ENCODE data around the gene CYB561A3. TPM values are rescaled to one million over a fixed set of nuclear protein-coding genes. Genes with fewer than 3 reads are reported as not detected.
A peak's percentile ranks its signal among the peaks of the same experiment; 100 is the strongest.

Gene CYB561A3
- total and polyA plus RNA-seq, 5 experiments from 2014 or later, result 42.9 to 69.3 (median 54.5) TPM

GRCh38 chr11:61305417-61305816 lies 56.3 kb downstream of the CYB561A3 start:
- ATAC-seq (no peak), DNase-seq (no peak)
- Mint-ChIP-seq H3K4me1 (peaks cover 0 to 2% (median 1%) of the 10 kb centered on the region in 4 donors), H3K9me3 (no peaks in the 10 kb centered on the region), H3K4me3 (no peak overlapping the region), H3K27me3 (no peaks in the 10 kb centered on the region), H3K27ac (peak overlapping the region in 1 of 10 donors; percentile 36), H3K36me3 (peaks cover 2 to 53% (median 20%) of the 10 kb centered on the region in 3 donors)
- POLR2A ChIA-PET, result interaction anchor here (0.7 kb wide), 1 partner anchor 144 kb away, joined by 5 read pairs; no protein-coding TSS in a partner anchor

GRCh38 chr11:61303725-61304124 lies 58.0 kb downstream of the CYB561A3 start:
- peaks cover 0 to 64% (median 22%) of the 10 kb centered on the region in 3 donors for H3K36me3 Mint-ChIP-seq
- POLR2A ChIA-PET, result no interaction called here
- H3K27ac Mint-ChIP-seq, result peak overlapping the region in 1 of 10 donors; percentile 31

GRCh38 chr11:61302550-61302949 lies 59.1 kb downstream of the CYB561A3 start:
- ATAC-seq, result no peak
- H3K36me3 Mint-ChIP-seq, result peaks cover 0 to 71% (median 22%) of the 10 kb centered on the region in 3 donors

More at GRCh38 chr11:61303725-61304124, 58.0 kb downstream of the CYB561A3 start:
- Mint-ChIP-seq H3K27me3 (no peaks in the 10 kb centered on the region), H3K4me3 (no peak overlapping the region), H3K4me1 (peaks cover 9 to 18% (median 12%) of the 10 kb centered on the region in 4 donors), H3K9me3 (no peaks in the 10 kb centered on the region)
- DNase-seq (no peak), ATAC-seq (no peak)

More at GRCh38 chr11:61302550-61302949, 59.1 kb downstream of the CYB561A3 start:
- POLR2A ChIA-PET, result no interaction called here
- H3K27me3 Mint-ChIP-seq, result no peaks in the 10 kb centered on the region
- no peak overlapping the region for H3K4me3 Mint-ChIP-seq
- peak in 1 of 10 donors; percentile 62 for DNase-seq
- peaks cover 17 to 30% (median 23%) of the 10 kb centered on the region in 4 donors for H3K4me1 Mint-ChIP-seq
- H3K27ac Mint-ChIP-seq, result peak overlapping the region in 1 of 10 donors; percentile 15
- H3K9me3 Mint-ChIP-seq, result no peaks in the 10 kb centered on the region

Other genes starting within 250 kb of the CYB561A3 start
- 1 to 10 TPM; 5.4 to 6.3 TPM for gene VPS37C, start 200.5 kb downstream of the CYB561A3 start, total RNA-seq
- 1 to 10 TPM in 1 of 3 donors, under 1 TPM in 2; 0.62 to 1.3 (median 0.86) TPM for gene VPS37C, start 200.5 kb downstream of the CYB561A3 start, polyA plus RNA-seq
- gene PGA3, start 158.4 kb downstream of the CYB561A3 start, total RNA-seq, result not detected
- gene PGA3, start 158.4 kb downstream of the CYB561A3 start, polyA plus RNA-seq, result not detected
- gene PGA4, start 139.5 kb downstream of the CYB561A3 start, total RNA-seq, result not detected
- gene PGA4, start 139.5 kb downstream of the CYB561A3 start, polyA plus RNA-seq, result not detected
- not detected for gene PGA5, start 120.7 kb downstream of the CYB561A3 start, total RNA-seq
- gene PGA5, start 120.7 kb downstream of the CYB561A3 start, polyA plus RNA-seq, result not detected
- gene VWCE, start 66.6 kb downstream of the CYB561A3 start, total RNA-seq, result under 1 TPM; 0.94 to 0.99 TPM
- gene VWCE, start 66.6 kb downstream of the CYB561A3 start, polyA plus RNA-seq, result not detected
- 100 to 1,000 TPM; 181 to 184 TPM for gene DDB1, start 28.8 kb downstream of the CYB561A3 start, total RNA-seq
- gene DDB1, start 28.8 kb downstream of the CYB561A3 start, polyA plus RNA-seq, result 100 to 1,000 TPM; 105 to 125 (median 124) TPM
- gene TKFC, start 28.7 kb downstream of the CYB561A3 start, total RNA-seq, result 10 to 100 TPM; 34.3 to 36.1 TPM
- gene TKFC, start 28.7 kb downstream of the CYB561A3 start, polyA plus RNA-seq, result 10 to 100 TPM; 18.3 to 25.3 (median 18.4) TPM
- gene TMEM138, start 492 bp upstream of the CYB561A3 start, total RNA-seq, result 10 to 100 TPM; 71.6 to 77.5 TPM
- 10 to 100 TPM; 44.8 to 49.7 (median 47.0) TPM for gene TMEM138, start 492 bp upstream of the CYB561A3 start, polyA plus RNA-seq
- gene TMEM216, start 30.7 kb upstream of the CYB561A3 start, total RNA-seq, result 10 to 100 TPM; 17.4 to 20.3 TPM
- 10 to 100 TPM; 35.4 to 43.0 (median 42.6) TPM for gene TMEM216, start 30.7 kb upstream of the CYB561A3 start, polyA plus RNA-seq
- 100 to 1,000 TPM; 155 to 175 TPM for gene CPSF7, start 68.1 kb upstream of the CYB561A3 start, total RNA-seq
- 10 to 100 TPM; 20.6 to 34.8 (median 26.0) TPM for gene CPSF7, start 68.1 kb upstream of the CYB561A3 start, polyA plus RNA-seq
- 10 to 100 TPM; 63.3 to 72.5 TPM for gene SDHAF2, start 68.2 kb upstream of the CYB561A3 start, total RNA-seq
- gene SDHAF2, start 68.2 kb upstream of the CYB561A3 start, polyA plus RNA-seq, result 100 to 1,000 TPM in 1 of 3 donors, 10 to 100 TPM in 2; 92.1 to 118 (median 97.8) TPM
- gene LRRC10B, start 146.9 kb upstream of the CYB561A3 start, total RNA-seq, result not detected
- not detected for gene LRRC10B, start 146.9 kb upstream of the CYB561A3 start, polyA plus RNA-seq
- not detected for gene SYT7, start 219.2 kb upstream of the CYB561A3 start, total RNA-seq
- under 1 TPM in 1 of 3 donors, not detected in 2; 0.06 TPM for gene SYT7, start 219.2 kb upstream of the CYB561A3 start, polyA plus RNA-seq

Measured in naive thymus-derived CD8-positive, alpha-beta T cell (primary cell).